ENCODE measurements around the gene MUC4.
"Not testable (repeated sequence)": the region's sequence is repeated elsewhere in the genome, so short reads cannot be mapped to it uniquely, and the experiment has no call there.

DNA sequence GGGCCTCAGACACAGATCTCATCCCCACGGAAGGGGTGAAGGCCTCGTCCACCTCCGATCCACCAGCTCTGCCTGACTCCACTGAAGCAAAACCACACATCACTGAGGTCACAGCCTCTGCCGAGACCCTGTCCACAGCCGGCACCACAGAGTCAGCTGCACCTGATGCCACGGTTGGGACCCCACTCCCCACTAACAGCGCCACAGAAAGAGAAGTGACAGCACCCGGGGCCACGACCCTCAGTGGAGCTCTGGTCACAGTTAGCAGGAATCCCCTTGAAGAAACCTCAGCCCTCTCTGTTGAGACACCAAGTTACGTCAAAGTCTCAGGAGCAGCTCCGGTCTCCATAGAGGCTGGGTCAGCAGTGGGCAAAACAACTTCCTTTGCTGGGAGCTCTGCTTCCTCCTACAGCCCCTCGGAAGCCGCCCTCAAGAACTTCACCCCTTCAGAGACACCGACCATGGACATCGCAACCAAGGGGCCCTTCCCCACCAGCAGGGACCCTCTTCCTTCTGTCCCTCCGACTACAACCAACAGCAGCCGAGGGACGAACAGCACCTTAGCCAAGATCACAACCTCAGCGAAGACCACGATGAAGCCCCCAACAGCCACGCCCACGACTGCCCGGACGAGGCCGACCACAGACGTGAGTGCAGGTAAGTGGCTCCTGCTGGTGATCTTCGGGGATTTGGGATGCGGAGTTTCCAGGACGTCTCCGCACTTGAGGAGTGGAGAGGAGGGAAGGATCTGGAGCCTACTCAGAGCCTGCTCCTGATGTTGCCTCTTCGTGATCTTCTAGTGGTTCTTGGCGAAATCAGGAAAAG, 85.6 kb downstream of the MUC4 start:
- TF ChIP-seq, protein P1, sequence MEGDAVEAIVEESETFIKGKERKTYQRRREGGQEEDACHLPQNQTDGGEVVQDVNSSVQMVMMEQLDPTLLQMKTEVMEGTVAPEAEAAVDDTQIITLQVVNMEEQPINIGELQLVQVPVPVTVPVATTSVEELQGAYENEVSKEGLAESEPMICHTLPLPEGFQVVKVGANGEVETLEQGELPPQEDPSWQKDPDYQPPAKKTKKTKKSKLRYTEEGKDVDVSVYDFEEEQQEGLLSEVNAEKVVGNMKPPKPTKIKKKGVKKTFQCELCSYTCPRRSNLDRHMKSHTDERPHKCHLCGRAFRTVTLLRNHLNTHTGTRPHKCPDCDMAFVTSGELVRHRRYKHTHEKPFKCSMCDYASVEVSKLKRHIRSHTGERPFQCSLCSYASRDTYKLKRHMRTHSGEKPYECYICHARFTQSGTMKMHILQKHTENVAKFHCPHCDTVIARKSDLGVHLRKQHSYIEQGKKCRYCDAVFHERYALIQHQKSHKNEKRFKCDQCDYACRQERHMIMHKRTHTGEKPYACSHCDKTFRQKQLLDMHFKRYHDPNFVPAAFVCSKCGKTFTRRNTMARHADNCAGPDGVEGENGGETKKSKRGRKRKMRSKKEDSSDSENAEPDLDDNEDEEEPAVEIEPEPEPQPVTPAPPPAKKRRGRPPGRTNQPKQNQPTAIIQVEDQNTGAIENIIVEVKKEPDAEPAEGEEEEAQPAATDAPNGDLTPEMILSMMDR (conservative IDR thresholded peaks at IDR 0.05): not testable (repeated sequence)
- not testable (repeated sequence) for TF ChIP-seq EZH2 (IDR thresholded peaks at IDR 0.05; ENCODE audit: low read depth)

Measured in PC-9 (cell line).